Neural cell (in vitro differentiated cells): ENCODE results near the gene FILIP1.

ENCODE experiments used
- POLR2AphosphoS5 ChIP-seq: IDR thresholded peaks from 2 replicates; pipeline ENCODE4 v1.6.1; 2012
- RAD21 ChIP-seq: fragments of 450-650 bp; conservative IDR thresholded peaks from 2 replicates; pipeline ENCODE4 v1.6.1; 2014; ENCODE audit warnings: antibody characterized with exemption, mild to moderate bottlenecking, moderate library complexity
- SMC3 ChIP-seq: fragments of 450-650 bp; conservative IDR thresholded peaks from 2 replicates; pipeline ENCODE4 v1.6.1; 2014; ENCODE audit warnings: antibody characterized with exemption, mild to moderate bottlenecking, moderate library complexity; ENCODE audit not compliant: poor library complexity
- TF ChIP-seq, protein P1 (sequence below): fragments of 450-650 bp; IDR thresholded peaks from 2 replicates; pipeline ENCODE4 v1.5.1; 2014; ENCODE audit warnings: antibody characterized with exemption, mild to moderate bottlenecking, moderate library complexity; ENCODE audit not compliant: poor library complexity, severe bottlenecking

DNA sequence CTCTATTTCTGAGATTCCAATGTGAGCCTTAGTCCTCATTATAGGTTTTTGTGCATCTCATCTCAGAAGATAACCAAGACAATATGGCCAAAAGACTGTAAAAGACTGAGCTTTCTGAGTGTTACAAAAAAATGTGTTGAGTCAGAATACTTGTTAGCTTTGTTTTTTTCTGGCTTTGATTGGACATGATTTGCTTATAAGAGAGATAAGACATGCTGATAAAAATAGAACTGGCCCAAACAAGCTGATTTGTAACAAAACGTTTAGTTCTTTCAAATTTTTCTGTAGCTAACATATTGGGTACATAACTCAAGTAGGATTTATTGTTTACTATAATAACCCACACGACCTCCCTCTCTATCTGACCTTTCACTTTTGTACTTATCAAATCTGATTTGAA is 32.9 kb downstream of the FILIP1 start:
- TF ChIP-seq, protein P1, sequence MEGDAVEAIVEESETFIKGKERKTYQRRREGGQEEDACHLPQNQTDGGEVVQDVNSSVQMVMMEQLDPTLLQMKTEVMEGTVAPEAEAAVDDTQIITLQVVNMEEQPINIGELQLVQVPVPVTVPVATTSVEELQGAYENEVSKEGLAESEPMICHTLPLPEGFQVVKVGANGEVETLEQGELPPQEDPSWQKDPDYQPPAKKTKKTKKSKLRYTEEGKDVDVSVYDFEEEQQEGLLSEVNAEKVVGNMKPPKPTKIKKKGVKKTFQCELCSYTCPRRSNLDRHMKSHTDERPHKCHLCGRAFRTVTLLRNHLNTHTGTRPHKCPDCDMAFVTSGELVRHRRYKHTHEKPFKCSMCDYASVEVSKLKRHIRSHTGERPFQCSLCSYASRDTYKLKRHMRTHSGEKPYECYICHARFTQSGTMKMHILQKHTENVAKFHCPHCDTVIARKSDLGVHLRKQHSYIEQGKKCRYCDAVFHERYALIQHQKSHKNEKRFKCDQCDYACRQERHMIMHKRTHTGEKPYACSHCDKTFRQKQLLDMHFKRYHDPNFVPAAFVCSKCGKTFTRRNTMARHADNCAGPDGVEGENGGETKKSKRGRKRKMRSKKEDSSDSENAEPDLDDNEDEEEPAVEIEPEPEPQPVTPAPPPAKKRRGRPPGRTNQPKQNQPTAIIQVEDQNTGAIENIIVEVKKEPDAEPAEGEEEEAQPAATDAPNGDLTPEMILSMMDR = no peak
- TF ChIP-seq POLR2AphosphoS5 = no peak
- no peak for TF ChIP-seq SMC3
- TF ChIP-seq RAD21 = no peak
